Erythroblast (primary cell): ENCODE measurements around the gene KLKB1.
"Not testable (repeated sequence)": the region's sequence is repeated elsewhere in the genome, so short reads cannot be mapped to it uniquely, and the experiment has no call there.

Source experiments
- DNase-seq, 2 experiments: peaks; one replicate each; lab custom pipeline; 2025; lab: John Stamatoyannopoulos, UW
- GATA1 ChIP-seq: IDR thresholded peaks from 2 replicates; pipeline ENCODE4 v1.6.1; 2011; ENCODE audit warnings: low read depth, mild to moderate bottlenecking, control low read depth, low read length, moderate library complexity
- POLR2A ChIP-seq: IDR thresholded peaks from 2 replicates; pipeline ENCODE4 v1.6.1; 2011; ENCODE audit warnings: mild to moderate bottlenecking, low read length

The KLKB1 gene

GRCh38 chr4:186265683-186266652 is 38.7 kb downstream of the KLKB1 start, which contains the start of gene F11:
Gene F11, plus strand, starts transcription at chr4:186266189. Its CDS starts 948 bp downstream, at chr4:186267137.
- DNase-seq = no peak
- no peak for TF ChIP-seq POLR2A
- no peak for TF ChIP-seq GATA1

DNA sequence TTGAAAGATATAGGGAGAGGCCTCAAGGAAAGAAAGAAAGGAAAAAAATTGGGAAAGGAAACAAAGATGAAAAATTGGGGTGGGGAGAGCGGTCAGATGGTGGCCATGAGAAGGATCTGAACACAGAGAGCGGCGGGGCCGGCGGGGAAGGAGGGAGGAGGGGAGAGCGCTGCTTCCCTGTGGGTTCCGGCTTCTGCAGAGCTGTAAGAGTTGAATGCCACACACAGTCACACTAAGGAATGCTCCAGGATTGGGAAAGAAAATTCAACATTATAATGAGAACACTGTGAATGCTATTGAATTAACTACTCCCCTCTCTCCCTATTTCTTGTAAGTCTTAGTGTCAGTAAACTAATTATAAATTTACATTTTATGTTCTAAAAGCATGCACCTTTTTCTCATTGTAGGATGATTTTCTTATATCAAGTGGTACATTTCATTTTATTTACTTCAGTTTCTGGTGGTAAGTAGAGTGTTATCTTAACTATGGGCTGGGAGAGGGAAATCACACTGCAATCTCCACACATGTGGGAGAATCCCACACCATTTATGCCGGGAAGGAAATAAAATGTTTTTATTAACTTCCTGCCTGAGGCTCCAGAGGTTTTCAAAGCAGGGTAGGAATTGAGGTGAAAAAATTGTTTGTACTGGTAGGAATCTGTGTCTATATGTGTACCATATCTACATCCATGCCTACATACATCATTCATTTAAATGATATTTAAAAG is 39.6 kb downstream of the KLKB1 start:
- DNase-seq = no peak
- TF ChIP-seq POLR2A (no peak), GATA1 (no peak)

GRCh38 chr4:186271081-186271678 is 43.9 kb downstream of the KLKB1 start:
- no peak for DNase-seq
- TF ChIP-seq GATA1 = no peak
- TF ChIP-seq POLR2A = no peak

DNA sequence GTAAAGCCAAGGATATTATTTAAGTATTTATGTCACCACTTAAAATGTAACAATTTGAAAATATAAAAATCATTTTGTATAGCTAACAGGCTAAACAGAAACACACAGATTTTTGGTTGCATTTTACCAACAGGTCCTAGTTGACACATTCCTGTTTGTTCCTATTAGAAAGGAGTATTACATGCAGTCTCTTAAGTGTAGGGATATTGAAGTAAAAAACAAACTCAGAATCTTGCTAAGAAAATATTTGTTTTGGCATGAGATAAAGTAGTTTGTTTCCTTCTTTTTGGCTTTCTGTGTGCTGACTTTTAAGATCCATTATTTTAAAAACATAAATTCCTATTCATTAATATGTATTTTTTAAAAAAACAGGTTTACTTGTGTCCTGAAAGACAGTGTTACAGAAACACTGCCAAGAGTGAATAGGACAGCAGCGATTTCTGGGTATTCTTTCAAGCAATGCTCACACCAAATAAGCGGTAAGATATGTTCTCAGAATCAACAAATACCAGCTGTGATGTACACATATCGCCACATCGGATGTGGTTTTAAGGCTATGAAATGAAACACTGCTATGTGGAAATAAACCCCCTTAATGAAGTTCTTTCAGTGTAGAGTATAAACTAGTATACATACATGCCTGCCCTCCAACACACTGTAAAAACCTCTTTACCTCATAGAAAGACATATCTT is 45.5 kb downstream of the KLKB1 start:
- DNase-seq = no peak
- TF ChIP-seq POLR2A (no peak), GATA1 (no peak)

- DNase-seq = not testable (repeated sequence)
Observed at GRCh38 chr4:186273392-186273789, 46.1 kb downstream of the KLKB1 start.

DNA sequence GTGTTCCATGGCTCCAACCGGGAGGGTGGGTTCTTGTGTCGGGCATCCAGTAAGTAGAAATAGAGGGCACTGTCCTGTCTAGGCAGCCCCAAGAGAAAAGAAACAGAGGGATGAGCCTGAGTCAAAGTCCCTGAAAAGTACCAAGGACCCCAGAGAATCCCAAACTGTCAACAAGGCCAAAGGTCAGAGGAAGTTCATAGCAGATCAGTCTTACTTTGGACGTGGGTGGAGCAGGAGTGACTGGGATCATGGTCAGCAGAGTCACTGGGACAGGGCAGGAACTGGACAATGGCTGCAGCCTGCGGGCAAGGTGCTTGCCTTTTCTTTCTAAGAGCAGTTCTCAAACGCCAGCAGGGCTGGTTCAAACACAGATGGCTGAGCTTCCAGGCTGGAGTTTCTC is 56.0 kb downstream of the KLKB1 start:
- no peak for TF ChIP-seq POLR2A
- no peak for TF ChIP-seq GATA1
- DNase-seq = no peak

DNA sequence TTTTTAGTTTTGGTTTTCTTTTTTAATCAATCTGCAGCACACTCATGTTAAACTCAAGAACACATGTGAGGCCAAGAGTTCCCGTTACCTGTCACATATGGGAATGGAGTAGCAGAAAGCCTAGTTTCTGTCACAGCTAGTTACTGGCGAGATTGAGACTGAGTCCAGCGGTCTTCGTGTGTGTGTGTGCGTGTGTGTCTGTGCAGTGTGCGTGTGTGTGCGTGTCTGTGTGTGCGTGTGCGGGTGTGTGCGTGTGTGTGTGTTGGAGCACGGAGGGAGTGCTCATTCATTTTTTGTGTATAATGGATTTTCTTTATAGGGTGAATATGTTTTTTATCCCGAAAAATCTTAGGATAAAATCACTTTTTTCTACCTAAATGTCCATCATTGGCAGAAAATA is 57.8 kb downstream of the KLKB1 start:
- TF ChIP-seq POLR2A (no peak), GATA1 (no peak)

DNA sequence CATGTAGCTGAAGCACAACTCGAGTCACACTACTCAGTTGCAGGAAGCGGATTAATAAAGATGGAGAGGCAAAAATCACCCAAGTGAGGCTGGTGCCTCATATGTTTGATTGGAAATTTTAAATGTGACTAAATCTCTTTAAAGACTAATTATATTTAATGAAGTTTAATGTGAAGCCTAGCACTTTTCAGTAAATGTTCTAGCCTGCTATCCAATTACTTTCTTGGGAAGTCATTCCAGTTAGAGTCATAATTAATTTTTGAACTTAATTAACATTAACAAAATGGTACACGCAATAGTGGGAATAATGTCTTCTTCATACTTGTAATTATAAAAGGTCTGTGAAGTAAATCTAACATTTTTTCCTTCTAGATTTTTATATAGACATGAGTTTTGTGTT is 59.3 kb downstream of the KLKB1 start:
- TF ChIP-seq POLR2A (no peak), GATA1 (no peak)
- DNase-seq = no peak

More for the DNA sequence above, 57.8 kb downstream of the KLKB1 start:
- no peak for DNase-seq

GRCh38 chr4:186291256-186291890 is 64.1 kb downstream of the KLKB1 start:
- TF ChIP-seq POLR2A = no peak
- no peak for TF ChIP-seq GATA1
- no peak for DNase-seq

DNA sequence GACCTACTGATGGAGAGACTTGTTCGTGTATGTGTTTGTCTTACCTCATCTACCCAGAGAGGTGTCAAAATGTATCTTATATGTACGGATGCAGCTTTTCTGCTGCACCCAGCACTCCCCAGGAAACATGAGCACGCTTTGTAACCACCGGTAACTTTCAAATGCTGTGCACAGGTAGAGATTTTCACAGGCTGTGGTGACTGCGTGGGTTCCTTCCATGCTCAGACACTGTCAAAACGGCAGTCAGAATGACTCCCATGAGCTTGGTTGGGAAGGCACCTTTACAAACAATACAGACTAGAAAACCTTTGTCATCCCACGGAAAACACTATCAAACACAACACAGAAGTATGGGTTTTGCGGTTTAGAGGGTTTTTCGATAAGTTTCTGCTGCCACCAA is 66.9 kb downstream of the KLKB1 start:
- DNase-seq = no peak
- TF ChIP-seq POLR2A = no peak

- TF ChIP-seq POLR2A (no peak), GATA1 (no peak)
- DNase-seq = no peak
Observed at GRCh38 chr4:186296481-186296880, 69.2 kb downstream of the KLKB1 start.

- TF ChIP-seq GATA1 (no peak), POLR2A (no peak)
- DNase-seq = peak; percentile 23 to 56
Observed at GRCh38 chr4:186297013-186297645, 69.8 kb downstream of the KLKB1 start.
